ENCODE measurements around the gene PLD2.

GRCh38 chr17:4870855-4871254 is 63.9 kb downstream of the PLD2 start:
- no peak for TF ChIP-seq POLR2A (IDR thresholded peaks at IDR 0.05)
- no peak for TF ChIP-seq CTCF (IDR thresholded peaks at IDR 0.05)
- no peak for TF ChIP-seq POLR2AphosphoS5 (IDR thresholded peaks at IDR 0.05)
